ENCODE data around the gene PLPPR1.

DNA sequence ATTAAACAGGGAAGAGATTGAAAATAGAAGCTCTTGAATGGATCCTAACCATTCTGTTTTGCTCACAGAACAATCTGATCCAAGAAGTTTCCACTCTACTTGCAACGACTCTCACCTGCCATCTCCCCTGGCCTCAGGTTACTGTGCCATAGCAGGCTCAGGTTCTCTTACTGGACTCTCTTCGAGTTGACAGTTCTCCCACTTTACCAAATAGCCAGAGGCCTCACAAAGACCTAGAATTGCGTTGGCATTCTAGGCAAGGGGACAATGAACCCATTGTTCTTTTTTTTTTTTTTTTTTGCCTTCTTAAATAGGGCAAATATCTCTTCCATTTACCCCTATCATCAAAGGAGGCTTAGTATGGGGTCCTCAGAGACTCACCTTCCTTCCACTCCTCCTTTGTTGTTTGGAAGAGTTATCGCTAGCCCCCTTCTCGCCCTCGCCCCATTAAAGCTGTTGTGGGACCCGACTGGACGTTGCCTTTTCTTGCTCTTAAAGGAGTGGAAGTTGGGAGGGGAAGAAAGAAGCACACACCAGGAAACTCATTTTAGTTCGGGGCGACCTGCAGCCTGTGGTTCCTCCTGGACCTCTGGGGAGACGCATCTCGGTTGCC, 688 bp upstream of the PLPPR1 start:
- TF ChIP-seq, protein P1, sequence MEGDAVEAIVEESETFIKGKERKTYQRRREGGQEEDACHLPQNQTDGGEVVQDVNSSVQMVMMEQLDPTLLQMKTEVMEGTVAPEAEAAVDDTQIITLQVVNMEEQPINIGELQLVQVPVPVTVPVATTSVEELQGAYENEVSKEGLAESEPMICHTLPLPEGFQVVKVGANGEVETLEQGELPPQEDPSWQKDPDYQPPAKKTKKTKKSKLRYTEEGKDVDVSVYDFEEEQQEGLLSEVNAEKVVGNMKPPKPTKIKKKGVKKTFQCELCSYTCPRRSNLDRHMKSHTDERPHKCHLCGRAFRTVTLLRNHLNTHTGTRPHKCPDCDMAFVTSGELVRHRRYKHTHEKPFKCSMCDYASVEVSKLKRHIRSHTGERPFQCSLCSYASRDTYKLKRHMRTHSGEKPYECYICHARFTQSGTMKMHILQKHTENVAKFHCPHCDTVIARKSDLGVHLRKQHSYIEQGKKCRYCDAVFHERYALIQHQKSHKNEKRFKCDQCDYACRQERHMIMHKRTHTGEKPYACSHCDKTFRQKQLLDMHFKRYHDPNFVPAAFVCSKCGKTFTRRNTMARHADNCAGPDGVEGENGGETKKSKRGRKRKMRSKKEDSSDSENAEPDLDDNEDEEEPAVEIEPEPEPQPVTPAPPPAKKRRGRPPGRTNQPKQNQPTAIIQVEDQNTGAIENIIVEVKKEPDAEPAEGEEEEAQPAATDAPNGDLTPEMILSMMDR (IDR thresholded peaks at IDR 0.05 in 2 of 3, conservative IDR thresholded peaks at IDR 0.05 in 1 of 3; ENCODE audit: borderline replicate concordance in 1 of 3, insufficient read depth in 1 of 3, low read depth in 2 of 3, low read length in 2 of 3) = no peak
- no peak for TF ChIP-seq POLR2A (IDR thresholded peaks at IDR 0.05; ENCODE audit: borderline replicate concordance, extremely low read depth, insufficient read depth, insufficient read length)
- no peak for TF ChIP-seq ZNF274 (IDR thresholded peaks at IDR 0.05; ENCODE audit: low read depth, low read length)
- no peak for TF ChIP-seq ZFX (IDR thresholded peaks at IDR 0.05)
- no peak for TF ChIP-seq RAD21 (IDR thresholded peaks at IDR 0.05; ENCODE audit: low read depth)
- TF ChIP-seq, protein P2, sequence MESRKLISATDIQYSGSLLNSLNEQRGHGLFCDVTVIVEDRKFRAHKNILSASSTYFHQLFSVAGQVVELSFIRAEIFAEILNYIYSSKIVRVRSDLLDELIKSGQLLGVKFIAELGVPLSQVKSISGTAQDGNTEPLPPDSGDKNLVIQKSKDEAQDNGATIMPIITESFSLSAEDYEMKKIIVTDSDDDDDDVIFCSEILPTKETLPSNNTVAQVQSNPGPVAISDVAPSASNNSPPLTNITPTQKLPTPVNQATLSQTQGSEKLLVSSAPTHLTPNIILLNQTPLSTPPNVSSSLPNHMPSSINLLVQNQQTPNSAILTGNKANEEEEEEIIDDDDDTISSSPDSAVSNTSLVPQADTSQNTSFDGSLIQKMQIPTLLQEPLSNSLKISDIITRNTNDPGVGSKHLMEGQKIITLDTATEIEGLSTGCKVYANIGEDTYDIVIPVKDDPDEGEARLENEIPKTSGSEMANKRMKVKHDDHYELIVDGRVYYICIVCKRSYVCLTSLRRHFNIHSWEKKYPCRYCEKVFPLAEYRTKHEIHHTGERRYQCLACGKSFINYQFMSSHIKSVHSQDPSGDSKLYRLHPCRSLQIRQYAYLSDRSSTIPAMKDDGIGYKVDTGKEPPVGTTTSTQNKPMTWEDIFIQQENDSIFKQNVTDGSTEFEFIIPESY (IDR thresholded peaks at IDR 0.05; ENCODE audit: extremely low read depth, insufficient replicate concordance, low read length) = no peak
- TF ChIP-seq, protein P3, sequence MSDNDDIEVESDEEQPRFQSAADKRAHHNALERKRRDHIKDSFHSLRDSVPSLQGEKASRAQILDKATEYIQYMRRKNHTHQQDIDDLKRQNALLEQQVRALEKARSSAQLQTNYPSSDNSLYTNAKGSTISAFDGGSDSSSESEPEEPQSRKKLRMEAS (IDR thresholded peaks at IDR 0.05) = no peak
- no peak for TF ChIP-seq POLR2AphosphoS5 (IDR thresholded peaks at IDR 0.05; ENCODE audit: low read depth, low read length)
- TF ChIP-seq, protein P4, sequence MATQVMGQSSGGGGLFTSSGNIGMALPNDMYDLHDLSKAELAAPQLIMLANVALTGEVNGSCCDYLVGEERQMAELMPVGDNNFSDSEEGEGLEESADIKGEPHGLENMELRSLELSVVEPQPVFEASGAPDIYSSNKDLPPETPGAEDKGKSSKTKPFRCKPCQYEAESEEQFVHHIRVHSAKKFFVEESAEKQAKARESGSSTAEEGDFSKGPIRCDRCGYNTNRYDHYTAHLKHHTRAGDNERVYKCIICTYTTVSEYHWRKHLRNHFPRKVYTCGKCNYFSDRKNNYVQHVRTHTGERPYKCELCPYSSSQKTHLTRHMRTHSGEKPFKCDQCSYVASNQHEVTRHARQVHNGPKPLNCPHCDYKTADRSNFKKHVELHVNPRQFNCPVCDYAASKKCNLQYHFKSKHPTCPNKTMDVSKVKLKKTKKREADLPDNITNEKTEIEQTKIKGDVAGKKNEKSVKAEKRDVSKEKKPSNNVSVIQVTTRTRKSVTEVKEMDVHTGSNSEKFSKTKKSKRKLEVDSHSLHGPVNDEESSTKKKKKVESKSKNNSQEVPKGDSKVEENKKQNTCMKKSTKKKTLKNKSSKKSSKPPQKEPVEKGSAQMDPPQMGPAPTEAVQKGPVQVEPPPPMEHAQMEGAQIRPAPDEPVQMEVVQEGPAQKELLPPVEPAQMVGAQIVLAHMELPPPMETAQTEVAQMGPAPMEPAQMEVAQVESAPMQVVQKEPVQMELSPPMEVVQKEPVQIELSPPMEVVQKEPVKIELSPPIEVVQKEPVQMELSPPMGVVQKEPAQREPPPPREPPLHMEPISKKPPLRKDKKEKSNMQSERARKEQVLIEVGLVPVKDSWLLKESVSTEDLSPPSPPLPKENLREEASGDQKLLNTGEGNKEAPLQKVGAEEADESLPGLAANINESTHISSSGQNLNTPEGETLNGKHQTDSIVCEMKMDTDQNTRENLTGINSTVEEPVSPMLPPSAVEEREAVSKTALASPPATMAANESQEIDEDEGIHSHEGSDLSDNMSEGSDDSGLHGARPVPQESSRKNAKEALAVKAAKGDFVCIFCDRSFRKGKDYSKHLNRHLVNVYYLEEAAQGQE (IDR thresholded peaks at IDR 0.05; ENCODE audit: low read depth) = no peak
- TF ChIP-seq SRF (IDR thresholded peaks at IDR 0.05; ENCODE audit: low read depth) = no peak
